Smooth muscle cell (in vitro differentiated cells): Measurements from ENCODE around the gene RIOK3. TPM values are rescaled to one million over a fixed set of nuclear protein-coding genes. Genes with fewer than 3 reads are reported as not detected.

ENCODE experiments used
- DNase-seq: peaks from one replicate; lab custom pipeline; 2025; ENCODE audit not compliant: unreplicated experiment; lab: John Stamatoyannopoulos, UW
- H2AFZ ChIP-seq: fragments of 200-600 bp; sonication (generic); 2 replicates; pipeline ENCODE4 v1.6.0; 2016; ENCODE audit warnings: antibody characterized with exemption, low read depth, mild to moderate bottlenecking
- H3F3A ChIP-seq: fragments of 200-600 bp; sonication (generic); 2 replicates; pipeline ENCODE4 v1.6.0; 2017; ENCODE audit warnings: antibody characterized with exemption, low read depth
- H3K27ac ChIP-seq: fragments of 200-600 bp; sonication (generic); 2 replicates; pipeline ENCODE4 v1.5.1; 2016; ENCODE audit warnings: low read depth, mild to moderate bottlenecking
- H3K27me3 ChIP-seq: fragments of 200-600 bp; sonication (generic); 2 replicates; pipeline ENCODE4 v1.6.1; 2016; ENCODE audit warnings: low read depth, mild to moderate bottlenecking
- H3K36me3 ChIP-seq: fragments of 200-600 bp; sonication (generic); 2 replicates; pipeline ENCODE4 v1.5.1; 2016; ENCODE audit warnings: low read depth
- H3K4me1 ChIP-seq: fragments of 200-600 bp; sonication (generic); 2 replicates; pipeline ENCODE4 v1.5.1; 2016; ENCODE audit warnings: low read depth
- H3K4me2 ChIP-seq: fragments of 200-600 bp; sonication (generic); 2 replicates; pipeline ENCODE4 v1.6.0; 2016; ENCODE audit warnings: mild to moderate bottlenecking
- H3K4me3 ChIP-seq: fragments of 200-600 bp; sonication (generic); 2 replicates; pipeline ENCODE4 v1.5.1; 2016; ENCODE audit warnings: mild to moderate bottlenecking
- H3K79me2 ChIP-seq: fragments of 200-600 bp; sonication (generic); 2 replicates; pipeline ENCODE4 v1.6.0; 2016; ENCODE audit warnings: low read depth, mild to moderate bottlenecking
- H3K9ac ChIP-seq: fragments of 200-600 bp; sonication (generic); 2 replicates; pipeline ENCODE4 v1.6.0; 2016; ENCODE audit warnings: low read depth
- H3K9me3 ChIP-seq: fragments of 200-600 bp; sonication (generic); replicated peaks from 2 replicates; pipeline ENCODE4 v1.5.1; 2016; ENCODE audit warnings: low read depth
- H4K20me1 ChIP-seq: fragments of 200-600 bp; sonication (generic); 2 replicates; pipeline ENCODE4 v1.6.0; 2016; ENCODE audit warnings: low read depth
- CTCF ChIP-seq: fragments of 200-600 bp; sonication (generic); IDR thresholded peaks from 2 replicates; pipeline ENCODE4 v1.5.1; 2017; ENCODE audit warnings: borderline replicate concordance, mild to moderate bottlenecking, antibody characterized with exemption; ENCODE audit not compliant: insufficient read depth, poor library complexity, severe bottlenecking
- WGBS: methylation state at CpG from one replicate; pipeline ENCODE4 v1.1.7; 2016; ENCODE audit warnings: low lambda C conversion rate; 5-methylcytosine and 5-hydroxymethylcytosine counted together
- polyA plus RNA-seq: library from polyadenylated mRNA; unstranded; fragments of >200 nt; fragmentation: Nextera tagmentation; extraction: Ambion mirVana; gene quantifications from 2 replicates; pipeline ENCODE4 v1.2.1, GENCODE V29; 2016
- total RNA-seq: library from RNA; depleted of rRNA; stranded (reverse); fragments of >200 nt; gene quantifications from 2 replicates; pipeline ENCODE4 v1.2.3, GENCODE V29; 2014

The RIOK3 gene
- total and polyA plus RNA-seq, 2 experiments from 2014 or later, result 56.0 to 79.9 TPM

GRCh38 chr18:23470620-23471387 lies 17.7 kb downstream of the RIOK3 start:
- Histone ChIP-seq H3K27ac (no peak overlapping the region), H3K4me3 (no peak overlapping the region), H3K79me2 (peaks cover 23% of the 10 kb centered on the region), H3K4me2 (no peak overlapping the region), H3F3A (peaks cover 10% of the 10 kb centered on the region), H2AFZ (no peak overlapping the region), H4K20me1 (peaks cover 80% of the 10 kb centered on the region), H3K4me1 (no peaks in the 10 kb centered on the region), H3K27me3 (no peaks in the 10 kb centered on the region), H3K9ac (no peak overlapping the region), H3K36me3 (peaks cover 54% of the 10 kb centered on the region), H3K9me3 (no peaks in the 10 kb centered on the region)
- no peak for DNase-seq
- TF ChIP-seq CTCF, result no peak
- 90% methylated on average over 2 of the region's 2 CpGs for WGBS

- no peak overlapping the region for H3K9ac ChIP-seq
- H3K36me3 ChIP-seq, result peaks cover 56% of the 10 kb centered on the region
- peaks cover 21% of the 10 kb centered on the region for H3K79me2 ChIP-seq
- no peak for TF ChIP-seq CTCF
- WGBS, result 97% methylated on average over 6 of the region's 6 CpGs
- H3K9me3 ChIP-seq, result no peaks in the 10 kb centered on the region
- peaks cover 10% of the 10 kb centered on the region for H3F3A ChIP-seq
- H3K4me2 ChIP-seq, result no peak overlapping the region
- H3K27me3 ChIP-seq, result no peaks in the 10 kb centered on the region
- H3K27ac ChIP-seq, result no peak overlapping the region
- no peak overlapping the region for H2AFZ ChIP-seq
- H4K20me1 ChIP-seq, result peaks cover 82% of the 10 kb centered on the region
- no peak overlapping the region for H3K4me3 ChIP-seq
- no peaks in the 10 kb centered on the region for H3K4me1 ChIP-seq
- no peak for DNase-seq
Observed at GRCh38 chr18:23471486-23471885, 18.4 kb downstream of the RIOK3 start.

- DNase-seq, result no peak
- H3K36me3 ChIP-seq, result peaks cover 40% of the 10 kb centered on the region
Observed at GRCh38 chr18:23479829-23480505, 26.9 kb downstream of the RIOK3 start.

More at GRCh38 chr18:23479829-23480505, 26.9 kb downstream of the RIOK3 start:
- Histone ChIP-seq H3K4me3 (no peak overlapping the region), H3K27ac (no peak overlapping the region), H3K79me2 (no peaks in the 10 kb centered on the region), H3K9ac (no peak overlapping the region), H3K4me1 (no peaks in the 10 kb centered on the region), H3K9me3 (no peaks in the 10 kb centered on the region), H4K20me1 (peaks cover 37% of the 10 kb centered on the region), H3K27me3 (no peaks in the 10 kb centered on the region), H3K4me2 (no peak overlapping the region), H3F3A (peaks cover 11% of the 10 kb centered on the region), H2AFZ (no peak overlapping the region)
- no peak for TF ChIP-seq CTCF
- WGBS, result over 99% methylated on average over 3 of the region's 3 CpGs
